Keratinocyte (primary cell): ENCODE data around the gene ZNF254.

Experiments
- EZH2 ChIP-seq: IDR thresholded peaks from one replicate; pipeline ENCODE4 v1.6.1; 2012; ENCODE audit warnings: inconsistent platforms, mild to moderate bottlenecking, low read length, moderate library complexity
- TF ChIP-seq, protein P1 (sequence below), 3 experiments: IDR thresholded peaks in 1 of 3; conservative IDR thresholded peaks in 1 of 3; optimal IDR thresholded peaks in 1 of 3; 2 replicates in 2 of 3; 3 replicates in 1 of 3; pipeline versions ENCODE3 to v1.5.1; 2011; ENCODE audit warnings: low read length in 3 of 3, mild to moderate bottlenecking in 3 of 3, moderate library complexity in 2 of 3, control low read depth in 1 of 3, inconsistent platforms in 1 of 3; ENCODE audit not compliant: insufficient read depth in 2 of 3; ENCODE audit errors: extremely low read depth in 1 of 3

- TF ChIP-seq, protein P1, sequence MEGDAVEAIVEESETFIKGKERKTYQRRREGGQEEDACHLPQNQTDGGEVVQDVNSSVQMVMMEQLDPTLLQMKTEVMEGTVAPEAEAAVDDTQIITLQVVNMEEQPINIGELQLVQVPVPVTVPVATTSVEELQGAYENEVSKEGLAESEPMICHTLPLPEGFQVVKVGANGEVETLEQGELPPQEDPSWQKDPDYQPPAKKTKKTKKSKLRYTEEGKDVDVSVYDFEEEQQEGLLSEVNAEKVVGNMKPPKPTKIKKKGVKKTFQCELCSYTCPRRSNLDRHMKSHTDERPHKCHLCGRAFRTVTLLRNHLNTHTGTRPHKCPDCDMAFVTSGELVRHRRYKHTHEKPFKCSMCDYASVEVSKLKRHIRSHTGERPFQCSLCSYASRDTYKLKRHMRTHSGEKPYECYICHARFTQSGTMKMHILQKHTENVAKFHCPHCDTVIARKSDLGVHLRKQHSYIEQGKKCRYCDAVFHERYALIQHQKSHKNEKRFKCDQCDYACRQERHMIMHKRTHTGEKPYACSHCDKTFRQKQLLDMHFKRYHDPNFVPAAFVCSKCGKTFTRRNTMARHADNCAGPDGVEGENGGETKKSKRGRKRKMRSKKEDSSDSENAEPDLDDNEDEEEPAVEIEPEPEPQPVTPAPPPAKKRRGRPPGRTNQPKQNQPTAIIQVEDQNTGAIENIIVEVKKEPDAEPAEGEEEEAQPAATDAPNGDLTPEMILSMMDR (optimal IDR thresholded peaks at IDR 0.05 in 1 of 3, IDR thresholded peaks at IDR 0.05 in 1 of 3, conservative IDR thresholded peaks at IDR 0.05 in 1 of 3; ENCODE audit: extremely low read depth in 1 of 3, insufficient read depth in 2 of 3, low read length in 3 of 3) = no peak
- TF ChIP-seq EZH2 = no peak
These were observed 32.7 kb upstream of the ZNF254 start for GRCh38 chr19:24054044-24054935.
